Activated T-cell treated with anti-CD3 and anti-CD28 coated beads for 1 hour (primary cell): ENCODE measurements around the gene ACY1.
"Not testable (repeated sequence)": the region's sequence is repeated elsewhere in the genome, so short reads cannot be mapped to it uniquely, and the experiment has no call there.

ENCODE experiments used
- DNase-seq: peaks from one replicate; pipeline ENCODE4 v3.0.0-alpha.2; 2020; ENCODE audit warnings: low read depth

The ACY1 gene

GRCh38 chr3:51983578-51984268 is 388 bp downstream of the ACY1 start:
- no peak for DNase-seq

GRCh38 chr3:51984269-51984647 is 923 bp downstream of the ACY1 start:
- DNase-seq: no peak

GRCh38 chr3:51985063-51985462 is 1.7 kb downstream of the ACY1 start:
- DNase-seq: no peak

- DNase-seq: no peak
Observed at GRCh38 chr3:51986010-51986947, 2.9 kb downstream of the ACY1 start.

GRCh38 chr3:51987568-51987967 is 4.2 kb downstream of the ACY1 start:
- no peak for DNase-seq

- DNase-seq: no peak
Observed at GRCh38 chr3:51988286-51989146, 5.2 kb downstream of the ACY1 start.

- not testable (repeated sequence) for DNase-seq
Observed at GRCh38 chr3:51990501-51990971, 7.2 kb downstream of the ACY1 start.

GRCh38 chr3:51992017-51992682 is 8.8 kb downstream of the ACY1 start:
- no peak for DNase-seq

- not testable (repeated sequence) for DNase-seq
Observed at GRCh38 chr3:51993657-51994056, 10.3 kb downstream of the ACY1 start.

- DNase-seq: no peak
Observed at GRCh38 chr3:51994530-51994929, 11.2 kb downstream of the ACY1 start.

- DNase-seq: peak; percentile 84
Observed at GRCh38 chr3:51995346-51996163, 12.2 kb downstream of the ACY1 start, which contains the start of gene RPL29. TSS of gene RPL29 (minus strand) at chr3:51995895. CDS start at chr3:51995461, 434 bp downstream.

- no peak for DNase-seq
Observed at GRCh38 chr3:51997172-51997571, 13.8 kb downstream of the ACY1 start.

- no peak for DNase-seq
Observed at GRCh38 chr3:51997935-51998596, 14.7 kb downstream of the ACY1 start.

GRCh38 chr3:51998774-51999173 is 15.4 kb downstream of the ACY1 start:
- no peak for DNase-seq

GRCh38 chr3:51999846-52000245 is 16.5 kb downstream of the ACY1 start:
- no peak for DNase-seq

GRCh38 chr3:52001443-52001974 is 18.2 kb downstream of the ACY1 start:
- DNase-seq: peak; percentile 80

- DNase-seq: no peak
Observed at GRCh38 chr3:52002748-52003147, 19.4 kb downstream of the ACY1 start.

GRCh38 chr3:52004163-52004787 is 20.9 kb downstream of the ACY1 start:
- DNase-seq: no peak

- DNase-seq: no peak
Observed at GRCh38 chr3:52004906-52005395, 21.6 kb downstream of the ACY1 start.
